Thyroid gland (tissue), 4 donors: ENCODE data around the gene GNAT2. TPM values are rescaled to one million over a fixed set of nuclear protein-coding genes. Genes with fewer than 3 reads are reported as not detected.

Experiments
- DNase-seq, 2 donors: peaks; one replicate each; pipeline ENCODE4 v3.0.0-alpha.2; 2019
- H3K27ac ChIP-seq, 3 donors: fragments of 200-600 bp; sonication (generic); 1 replicate in 2 of 3; 2 replicates in 1 of 3; pipeline ENCODE4 v1.5.1; 2016 to 2019; ENCODE audit warnings: mild to moderate bottlenecking in 1 of 3, moderate library complexity in 1 of 3
- H3K27me3 ChIP-seq: fragments of 200-600 bp; sonication (generic); one replicate; pipeline ENCODE4 v1.5.1; 2019
- H3K36me3 ChIP-seq, 2 donors: fragments of 200-600 bp; sonication (generic); one replicate each; pipeline ENCODE4 v1.5.1; 2016 to 2019
- H3K4me1 ChIP-seq, 2 donors: fragments of 200-600 bp; sonication (generic); one replicate each; pipeline ENCODE4 v1.5.1; 2017 to 2019
- H3K4me3 ChIP-seq, 3 donors: fragments of 200-600 bp; sonication (generic); replicated peaks in 1 of 3; 1 replicate in 2 of 3; 2 replicates in 1 of 3; pipeline ENCODE4 v1.5.1; 2016; ENCODE audit warnings: mild to moderate bottlenecking in 1 of 3
- H3K9me3 ChIP-seq: fragments of 200-600 bp; sonication (generic); one replicate; pipeline ENCODE4 v1.5.1; 2017
- CTCF ChIP-seq, 6 experiments: fragments of 200-600 bp in 3 of 6; fragments of 450-650 bp in 3 of 6; sonication (generic) in 3 of 6; IDR thresholded peaks; one replicate each; pipeline ENCODE4 v1.5.1; 2016 to 2019; ENCODE audit warnings: antibody characterized with exemption in 6 of 6, mild to moderate bottlenecking in 2 of 6, inconsistent platforms in 1 of 6, moderate library complexity in 1 of 6
- POLR2A ChIP-seq, 2 donors: fragments of 450-650 bp; IDR thresholded peaks; one replicate each; pipeline ENCODE4 v1.6.1; 2017; ENCODE audit warnings: antibody characterized with exemption in 2 of 2, mild to moderate bottlenecking in 2 of 2, moderate library complexity in 1 of 2
- WGBS, 2 donors: methylation state at CpG; one replicate each; pipeline ENCODE4 v1.1.5; 2017; 5-methylcytosine and 5-hydroxymethylcytosine counted together
- intact Hi-C: fragments of 100-400 bp; cut with DNase I; formaldehyde crosslinking; loops from one replicate; pipeline ENCODE4 v1.15.1; 2023
- total RNA-seq, 4 donors: library from RNA; depleted of rRNA; stranded (reverse); fragments of >200 nt; gene quantifications; one replicate each; pipeline ENCODE4 v1.2.3, GENCODE V29; 2016

GNAT2 gene
- total RNA-seq, 4 donors from 2014 or later, result not detected

DNA sequence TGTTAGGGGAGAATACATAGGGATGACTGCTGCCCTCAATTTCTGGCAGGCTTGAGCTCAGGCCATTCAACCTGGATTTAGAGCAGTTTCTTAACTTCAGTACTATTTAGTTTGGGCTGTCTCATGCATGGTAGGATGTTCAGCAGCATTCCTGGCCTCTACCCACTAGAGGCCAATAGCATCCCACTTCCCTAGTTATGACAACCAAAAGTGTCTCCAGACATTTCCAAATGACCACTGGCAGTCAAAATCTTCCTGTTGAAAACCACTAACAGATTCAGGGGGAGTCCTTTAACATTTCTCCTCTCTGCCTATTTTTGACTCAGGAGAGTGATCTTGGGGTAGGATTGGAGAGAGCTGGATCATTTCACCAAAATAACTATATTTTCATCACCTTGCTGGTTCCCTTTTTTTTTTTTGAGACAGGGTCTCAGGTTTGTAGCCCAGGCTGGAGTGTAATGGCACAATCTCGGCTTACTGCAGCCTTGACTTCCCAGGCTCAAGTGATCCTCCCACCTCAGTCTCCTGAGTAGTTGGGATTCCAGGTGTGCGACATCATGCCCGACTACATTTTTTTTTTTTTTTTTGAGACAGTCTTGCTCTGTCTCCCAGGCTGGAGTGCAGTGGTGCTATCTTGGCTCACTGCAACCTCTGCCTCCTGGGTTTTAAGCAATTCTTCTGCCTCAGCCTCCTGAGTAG, 8.7 kb downstream of the GNAT2 start:
- intact Hi-C loops, result no loop called here
- DNase-seq, result no peak
- no peaks in the 10 kb centered on the region for H3K9me3 ChIP-seq
- no peaks in the 10 kb centered on the region for H3K36me3 ChIP-seq
- H3K27ac ChIP-seq, result no peak overlapping the region
- 39 to 51% methylated on average over 3 of the region's 3 CpGs for WGBS, 2 donors
- no peaks in the 10 kb centered on the region for H3K27me3 ChIP-seq
- no peak for TF ChIP-seq CTCF (IDR thresholded peaks at IDR 0.05)
- no peak for TF ChIP-seq POLR2A (IDR thresholded peaks at IDR 0.05)
- no peaks in the 10 kb centered on the region for H3K4me1 ChIP-seq
- no peak overlapping the region for H3K4me3 ChIP-seq

DNA sequence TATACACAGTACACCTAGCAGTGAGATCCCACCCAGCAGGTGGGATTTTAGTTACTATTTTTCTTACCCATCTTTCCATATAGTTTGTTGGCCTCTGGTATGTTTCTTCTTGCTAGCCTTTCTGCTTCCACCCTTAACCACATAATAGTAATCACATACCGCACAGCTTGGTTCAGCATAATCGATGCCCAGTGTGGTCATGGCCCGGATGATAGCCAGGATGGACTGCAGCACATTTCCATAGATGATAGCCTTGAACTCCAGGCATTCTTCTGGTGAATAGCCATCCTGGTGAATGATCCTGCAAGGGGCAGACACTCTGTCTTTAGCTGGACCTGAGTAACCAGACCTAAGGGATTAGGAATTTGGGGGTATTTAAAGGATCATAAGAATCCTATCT, 9.5 kb downstream of the GNAT2 start:
- WGBS, 2 donors, result 95% methylated on average over 3 of the region's 3 CpGs
- DNase-seq, result no peak
- no peak overlapping the region for H3K27ac ChIP-seq
- H3K9me3 ChIP-seq, result no peaks in the 10 kb centered on the region
- no peaks in the 10 kb centered on the region for H3K4me1 ChIP-seq
- H3K36me3 ChIP-seq, result no peaks in the 10 kb centered on the region
- no peak overlapping the region for H3K4me3 ChIP-seq
- intact Hi-C loops, result no loop called here
- no peaks in the 10 kb centered on the region for H3K27me3 ChIP-seq
- TF ChIP-seq CTCF (IDR thresholded peaks at IDR 0.05) (no peak), POLR2A (IDR thresholded peaks at IDR 0.05) (no peak)

DNA sequence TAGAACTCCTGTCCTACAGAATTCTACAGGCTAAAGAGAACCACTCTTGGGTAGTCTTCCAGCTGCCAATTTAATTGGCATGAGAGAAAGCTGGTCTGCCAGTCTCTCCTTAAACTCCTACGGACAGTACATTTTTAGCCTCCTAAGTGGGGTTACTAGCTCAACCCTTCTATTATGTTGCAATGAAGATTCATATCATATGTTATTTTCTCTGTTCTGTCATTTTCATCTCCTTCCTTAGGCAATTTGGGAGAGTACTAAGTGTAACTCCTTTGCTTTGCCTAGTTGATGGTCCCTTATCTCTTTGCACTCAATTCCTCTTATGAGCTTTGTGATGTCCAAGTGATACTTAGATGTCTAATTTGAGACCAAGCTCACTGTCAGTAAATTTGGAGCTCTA, 14.0 kb downstream of the GNAT2 start:
- H3K27ac ChIP-seq, result no peak overlapping the region
- no peaks in the 10 kb centered on the region for H3K36me3 ChIP-seq
- TF ChIP-seq CTCF (IDR thresholded peaks at IDR 0.05) (no peak), POLR2A (IDR thresholded peaks at IDR 0.05) (no peak)
- H3K4me3 ChIP-seq, result no peak overlapping the region
- H3K4me1 ChIP-seq, result no peaks in the 10 kb centered on the region
- no peak for DNase-seq
- no peaks in the 10 kb centered on the region for H3K27me3 ChIP-seq
- 94 to 100% methylated on average over 1 of the region's 1 CpG for WGBS, 2 donors
- H3K9me3 ChIP-seq, result no peaks in the 10 kb centered on the region
- intact Hi-C loops, result no loop called here

GRCh38 chr1:109603229-109603628, 16.2 kb downstream of the GNAT2 start:
- Histone ChIP-seq H3K4me1 (no peaks in the 10 kb centered on the region), H3K9me3 (no peaks in the 10 kb centered on the region), H3K4me3 (no peak overlapping the region), H3K36me3 (no peaks in the 10 kb centered on the region), H3K27ac (no peak overlapping the region), H3K27me3 (no peaks in the 10 kb centered on the region)
- WGBS, 2 donors, result 98% methylated on average over 3 of the region's 3 CpGs
- TF ChIP-seq CTCF (IDR thresholded peaks at IDR 0.05) (no peak), POLR2A (IDR thresholded peaks at IDR 0.05) (no peak)
- no peak for DNase-seq
- intact Hi-C loops, result no loop called here

- 90 to 94% methylated on average over 5 of the region's 5 CpGs for WGBS, 2 donors
- Histone ChIP-seq H3K4me3 (no peak overlapping the region), H3K4me1 (no peaks in the 10 kb centered on the region), H3K27me3 (no peaks in the 10 kb centered on the region), H3K36me3 (no peaks in the 10 kb centered on the region), H3K27ac (no peak overlapping the region), H3K9me3 (no peaks in the 10 kb centered on the region)
- intact Hi-C loops, result no loop called here
- no peak for TF ChIP-seq POLR2A (IDR thresholded peaks at IDR 0.05)
- no peak for TF ChIP-seq CTCF (IDR thresholded peaks at IDR 0.05)
- DNase-seq, result no peak
Observed at GRCh38 chr1:109598655-109599054, 20.8 kb downstream of the GNAT2 start.
